Left cardiac atrium (tissue), 4 donors: Measurements from ENCODE around the gene PTPRE. TPM values are rescaled to one million over a fixed set of nuclear protein-coding genes. Genes with fewer than 3 reads are reported as not detected.

ENCODE experiments used
- ATAC-seq, 2 donors: fragments of 200-7000 bp; cut with Tn5 transposase; one replicate each; pipeline ENCODE4 v1.9.1; 2020; ENCODE audit warnings: mild to moderate bottlenecking in 2 of 2, moderate library complexity in 2 of 2
- DNase-seq: peaks from one replicate; pipeline ENCODE4 v3.0.0-alpha.2; 2020
- intact Hi-C, 2 donors: fragments of 100-400 bp; cut with DNase I; formaldehyde crosslinking; loops; one replicate each; pipeline versions ENCODE4 v1.14.1 to v1.15.1; 2022 to 2023
- total RNA-seq, 2 donors: library from RNA; stranded (reverse); fragmentation: NEBNext Ultra II Directional; extraction: Animal tissue kit (Norgen Biotek cat#: 25700); gene quantifications; one replicate each; pipeline ENCODE4 v1.2.1, GENCODE V29; 2021
- donor health status: DM: no; HTN: yes; CAD: no.
- donor health status: DM: no; HTN: yes; CAD: no; lungs with severe emphysema.
- donor health status: DM: yes; HTN: yes; CAD: no.
- donor health status: Dilated cardiomyopathy.

PTPRE gene
- total RNA-seq, 2 donors from 2014 or later, result 14.2 to 24.3 TPM

- ATAC-seq, result no peak
- no peak for DNase-seq
Observed at GRCh38 chr10:128058106-128058749, 151.3 kb downstream of the PTPRE start.

GRCh38 chr10:128058750-128059134 is 151.8 kb downstream of the PTPRE start:
- intact Hi-C loops, result no loop called here
- DNase-seq (no peak), ATAC-seq (no peak)

More at GRCh38 chr10:128058106-128058749, 151.3 kb downstream of the PTPRE start:
- intact Hi-C loops, result no loop called here

DNA sequence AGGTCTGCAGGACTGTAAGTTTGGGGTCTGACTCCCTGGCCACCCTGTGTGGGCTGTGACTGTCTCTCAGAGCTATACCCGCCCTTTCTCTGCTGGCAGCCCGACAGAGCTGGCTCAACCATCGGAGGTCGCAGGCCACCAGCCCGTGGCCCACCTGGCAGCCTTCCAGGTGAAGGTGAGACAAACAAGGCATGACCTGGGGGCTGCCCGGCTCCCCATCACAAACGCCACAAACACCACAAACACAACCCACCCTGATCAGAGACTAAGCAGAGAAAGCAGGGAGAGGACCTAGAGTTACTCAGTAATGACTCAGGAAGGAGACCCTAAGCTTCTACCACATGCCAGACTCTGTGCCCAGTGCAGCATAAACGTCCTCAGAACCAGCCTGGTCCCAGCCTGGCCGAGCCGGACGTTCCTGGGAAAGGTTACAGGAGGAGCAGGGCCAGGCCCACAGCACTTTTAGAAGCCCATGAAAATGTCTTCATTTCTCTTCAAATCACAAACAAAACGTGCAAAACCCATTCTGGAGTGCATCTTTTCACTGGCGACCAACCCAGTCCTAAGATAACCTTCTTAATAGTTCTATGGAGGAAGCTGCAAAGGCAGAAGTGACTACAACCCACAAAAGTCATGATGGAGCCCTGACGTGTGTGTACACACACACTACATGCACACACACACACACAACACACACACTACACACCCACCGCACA is 152.5 kb downstream of the PTPRE start:
- DNase-seq (no peak), ATAC-seq (no peak)
- intact Hi-C loops, result no loop called here

DNA sequence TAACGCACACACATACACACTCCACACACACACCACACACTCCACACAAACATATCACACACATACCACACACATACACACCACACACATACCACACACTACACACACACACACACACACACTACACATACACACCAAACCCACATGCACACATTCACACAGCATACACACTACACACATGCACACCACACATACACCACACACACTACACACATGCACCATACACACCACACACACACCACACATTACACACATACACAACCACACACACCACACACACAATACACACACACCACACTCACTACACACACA is 153.0 kb downstream of the PTPRE start:
- ATAC-seq (no peak), DNase-seq (no peak)
- intact Hi-C loops, result loop anchor here in 1 of 2 donors (10.0 kb wide), 1 partner anchor 45 kb away; no protein-coding TSS in a partner anchor

DNA sequence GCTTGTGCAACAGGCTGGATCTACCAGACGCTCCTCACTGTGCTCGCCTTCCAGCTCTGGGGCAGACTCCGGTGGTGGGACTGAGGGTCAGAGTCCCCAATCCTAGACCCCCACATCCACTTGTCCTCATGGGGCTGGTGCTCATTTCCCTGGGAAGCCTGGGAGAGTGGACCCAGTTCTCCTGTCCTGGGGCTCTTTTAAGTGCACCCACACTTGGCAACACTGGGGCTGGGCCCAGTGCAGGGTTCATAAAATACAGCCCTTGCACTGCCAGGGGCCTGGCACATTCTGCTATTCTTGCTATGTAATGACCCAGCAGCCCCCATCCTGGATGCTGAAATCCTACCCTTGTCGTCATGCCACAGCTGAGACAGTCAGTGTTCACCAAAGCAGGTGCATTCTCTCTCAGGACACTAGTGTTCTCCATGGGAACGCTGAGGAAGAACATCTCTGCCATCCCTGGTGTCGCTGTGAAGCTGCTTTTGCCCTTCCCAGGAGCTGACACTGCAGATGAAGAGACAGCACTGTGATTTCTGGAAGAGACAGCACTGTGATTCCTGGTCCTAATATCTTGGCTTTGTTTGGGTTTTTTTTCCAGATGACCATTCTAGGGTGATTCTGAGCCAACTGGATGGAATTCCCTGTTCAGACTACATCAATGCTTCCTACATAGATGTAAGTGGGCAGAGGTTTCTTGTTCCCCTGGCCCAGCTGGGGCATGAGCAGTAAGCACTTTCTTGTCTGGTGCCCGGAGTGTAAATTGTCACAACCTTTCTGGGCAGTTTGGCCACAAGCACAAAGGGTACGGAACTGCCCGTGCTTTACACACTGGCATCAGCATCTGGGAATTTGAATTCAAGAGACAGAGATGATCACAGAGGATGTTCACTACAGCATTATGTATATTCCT is 153.7 kb downstream of the PTPRE start:
- intact Hi-C loops, result loop anchor here in 1 of 2 donors (10.0 kb wide), 1 partner anchor 46 kb away; no protein-coding TSS in a partner anchor

DNA sequence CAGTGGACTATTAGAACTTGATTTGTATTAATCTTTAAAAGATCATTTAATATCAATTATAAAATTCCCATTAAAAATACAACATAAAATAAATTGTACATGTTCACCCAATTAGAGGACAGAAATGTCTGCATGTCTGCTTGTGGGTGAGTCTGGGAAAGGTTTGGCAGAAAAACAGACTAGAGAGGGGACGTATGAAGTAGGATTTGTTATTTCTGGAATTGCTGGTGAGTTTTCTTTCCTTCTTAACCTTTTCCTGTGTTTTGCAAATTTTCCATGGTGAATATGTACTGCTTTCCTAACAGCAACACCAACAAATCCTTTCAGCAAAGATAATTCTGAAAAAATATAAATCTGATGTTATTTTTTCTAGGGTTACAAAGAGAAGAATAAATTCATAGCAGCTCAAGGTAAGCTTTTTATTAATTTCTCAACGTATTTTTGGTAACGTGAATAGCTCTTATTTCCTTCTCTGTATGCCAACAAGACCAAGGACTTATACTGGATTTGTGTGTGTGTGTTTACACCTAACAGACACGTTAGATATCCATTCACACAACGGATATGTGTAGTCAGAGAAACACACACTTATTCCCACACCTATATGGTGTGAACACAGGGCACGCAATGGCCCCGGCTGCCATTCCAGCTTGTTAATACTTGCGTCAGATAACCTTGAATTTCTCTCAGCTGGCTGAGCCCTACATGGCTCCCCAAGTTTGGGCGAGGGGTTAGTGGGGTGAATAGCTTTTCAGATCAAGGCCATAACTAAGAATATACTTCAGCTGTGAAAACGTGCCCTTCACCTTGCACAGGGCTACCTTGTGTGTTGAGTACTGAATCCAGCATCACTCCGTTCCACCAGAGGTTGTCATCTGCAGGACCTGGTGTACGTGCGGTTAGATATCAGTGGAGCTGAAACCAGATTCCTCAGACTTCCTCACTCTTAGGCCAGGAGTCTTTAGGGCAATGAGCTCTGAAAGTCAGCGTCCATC is 154.7 kb downstream of the PTPRE start:
- DNase-seq (no peak), ATAC-seq (no peak)
- intact Hi-C loops, result loop anchor here in 1 of 2 donors (10.0 kb wide), 1 partner anchor 47 kb away; no protein-coding TSS in a partner anchor

More for the DNA sequence above, 153.7 kb downstream of the PTPRE start:
- DNase-seq (no peak), ATAC-seq (no peak)

- DNase-seq (no peak), ATAC-seq (peak in 1 of 2 donors; percentile 2)
- intact Hi-C loops, result loop anchor here in 1 of 2 donors (10.0 kb wide), 1 partner anchor 48 kb away; no protein-coding TSS in a partner anchor
Observed at GRCh38 chr10:128062331-128062880, 155.5 kb downstream of the PTPRE start.

DNA sequence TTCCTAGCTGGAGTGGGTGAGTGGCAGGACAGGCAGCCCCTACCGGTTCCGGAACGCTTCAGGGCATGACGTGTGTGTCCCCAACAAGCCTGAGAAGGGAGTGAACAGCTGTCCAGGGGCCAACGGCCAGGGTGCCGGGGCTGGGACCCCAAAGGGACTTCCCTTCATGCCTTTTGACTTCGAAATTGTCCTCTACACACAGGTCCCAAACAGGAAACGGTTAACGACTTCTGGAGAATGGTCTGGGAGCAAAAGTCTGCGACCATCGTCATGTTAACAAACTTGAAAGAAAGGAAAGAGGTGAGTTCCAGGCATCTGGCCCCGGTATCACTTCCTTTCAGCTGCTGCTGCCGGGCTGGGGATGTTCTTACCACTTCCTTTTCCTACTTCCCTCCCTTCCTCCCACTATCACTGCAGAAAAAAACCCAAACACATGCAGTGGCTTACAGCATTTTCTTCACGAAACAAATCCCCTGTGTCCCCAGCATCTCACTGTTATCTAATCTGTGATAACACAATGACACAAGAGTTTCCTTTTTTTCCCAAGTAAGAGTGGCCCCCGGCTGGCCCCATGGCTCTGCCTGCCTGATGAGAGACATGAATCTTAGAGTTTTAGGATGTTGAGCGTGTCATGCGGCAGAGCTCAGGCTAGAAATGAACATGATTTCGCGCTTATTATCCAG is 156.1 kb downstream of the PTPRE start:
- peak; percentile 35 for ATAC-seq
- intact Hi-C loops, result loop anchor here in 1 of 2 donors (10.0 kb wide), 1 partner anchor 48 kb away; no protein-coding TSS in a partner anchor
- no peak for DNase-seq

- DNase-seq (no peak), ATAC-seq (peak in 1 of 2 donors; percentile 1)
- intact Hi-C loops, result loop anchor here in 1 of 2 donors (10.0 kb wide), 1 partner anchor 49 kb away; no protein-coding TSS in a partner anchor
Observed at GRCh38 chr10:128063736-128064107, 156.8 kb downstream of the PTPRE start.

- intact Hi-C loops, result loop anchor here in 1 of 2 donors (10.0 kb wide), 1 partner anchor 50 kb away; no protein-coding TSS in a partner anchor
- ATAC-seq (peak; percentile 51 to 65), DNase-seq (peak; percentile 68)
Observed at GRCh38 chr10:128064108-128064969, 157.4 kb downstream of the PTPRE start.

DNA sequence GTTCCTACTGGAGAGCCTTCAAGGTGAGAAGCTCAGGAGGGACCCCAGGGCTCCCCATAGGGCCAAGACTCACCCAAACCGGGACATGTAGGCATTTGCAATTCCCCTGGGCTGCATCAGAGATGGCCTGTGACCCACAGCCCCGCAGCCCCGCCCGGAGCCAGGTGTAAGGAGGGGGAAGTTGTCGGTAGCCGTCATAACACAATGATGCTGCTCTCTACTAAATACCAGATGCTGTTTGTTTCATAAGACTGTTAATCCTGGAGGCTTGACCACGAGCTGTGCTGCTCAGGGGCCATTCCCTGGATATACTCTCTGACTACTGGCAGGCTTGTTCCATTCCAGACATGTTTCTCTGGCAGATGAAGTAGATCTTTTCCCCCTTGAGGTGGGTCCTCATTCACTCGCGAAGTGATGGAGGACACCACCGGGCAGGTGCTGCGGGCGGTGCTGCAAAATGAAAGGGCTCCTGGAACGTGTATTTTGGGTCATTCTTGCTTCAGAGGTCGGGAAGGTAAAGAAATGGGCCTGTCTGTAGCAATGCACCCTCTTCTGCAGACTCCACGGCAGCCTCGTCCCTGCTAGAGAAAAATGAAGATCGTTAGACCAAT is 158.2 kb downstream of the PTPRE start:
- DNase-seq (no peak), ATAC-seq (peak; percentile 8 to 19)
- intact Hi-C loops, result loop anchor here in 1 of 2 donors (5.0 to 10.0 kb wide), 2 partner anchors 50 to 158 kb away; partner anchors contain the start of gene PTPRE

- intact Hi-C loops, result loop anchor here in 1 of 2 donors (5.0 to 10.0 kb wide), 2 partner anchors 51 to 159 kb away; partner anchors contain the start of gene PTPRE
- ATAC-seq (no peak), DNase-seq (no peak)
Observed at GRCh38 chr10:128065881-128066534, 159.1 kb downstream of the PTPRE start.

GRCh38 chr10:128066870-128067382 is 160.0 kb downstream of the PTPRE start:
- ATAC-seq (no peak), DNase-seq (no peak)
- intact Hi-C loops, result loop anchor here in 1 of 2 donors (5.0 to 10.0 kb wide), 2 partner anchors 52 to 160 kb away; partner anchors contain the start of gene PTPRE

DNA sequence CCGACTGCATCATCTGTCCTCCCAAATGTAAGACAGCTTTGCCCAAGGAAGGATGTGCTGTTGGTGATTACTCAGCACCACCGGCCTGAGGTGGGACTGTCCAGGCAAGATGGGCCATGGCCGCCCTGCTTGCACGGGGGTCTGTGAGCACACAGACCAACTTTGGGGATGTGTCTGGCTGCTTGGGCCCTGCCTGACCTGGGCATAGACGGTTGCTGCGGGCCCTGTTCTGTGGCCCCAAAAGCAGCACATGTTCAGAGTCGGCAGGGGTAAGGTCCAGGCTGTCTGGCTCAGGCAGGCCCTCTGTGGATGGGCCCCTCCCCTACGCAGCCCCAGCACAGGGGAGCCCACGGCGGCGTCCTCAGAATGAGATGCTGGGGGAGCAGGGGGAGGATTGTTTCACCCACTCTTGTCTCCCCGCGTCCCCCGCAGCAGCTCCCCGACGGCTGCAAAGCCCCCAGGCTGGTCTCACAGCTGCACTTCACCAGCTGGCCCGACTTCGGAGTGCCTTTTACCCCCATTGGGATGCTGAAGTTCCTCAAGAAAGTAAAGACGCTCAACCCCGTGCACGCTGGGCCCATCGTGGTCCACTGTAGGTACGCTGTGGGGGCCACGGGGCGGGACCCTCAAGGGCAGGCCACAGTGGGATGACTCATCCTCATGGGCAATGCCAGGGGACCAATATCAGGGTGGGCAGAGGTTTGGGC is 160.9 kb downstream of the PTPRE start:
- ATAC-seq (no peak), DNase-seq (no peak)
- intact Hi-C loops, result loop anchor here (2.0 to 10.0 kb wide), 3 partner anchors 53 to 161 kb away; partner anchors contain the start of gene PTPRE (in 2 of the 2)
